Uterus (tissue), 2 donors: ENCODE results near the gene KLF15.

Experiments used
- POLR2A ChIP-seq, 2 donors: fragments of 450-650 bp; IDR thresholded peaks; one replicate each; pipeline ENCODE4 v1.6.1; 2016; ENCODE audit warnings: antibody characterized with exemption in 2 of 2, mild to moderate bottlenecking in 1 of 2, moderate library complexity in 1 of 2
- TF ChIP-seq, protein P1 (sequence below), 4 experiments: fragments of 200-600 bp in 2 of 4; fragments of 450-650 bp in 2 of 4; sonication (generic) in 2 of 4; IDR thresholded peaks; one replicate each; pipeline ENCODE4 v1.5.1; 2016 to 2019; ENCODE audit warnings: antibody characterized with exemption in 4 of 4, mild to moderate bottlenecking in 2 of 4, moderate library complexity in 1 of 4

DNA sequence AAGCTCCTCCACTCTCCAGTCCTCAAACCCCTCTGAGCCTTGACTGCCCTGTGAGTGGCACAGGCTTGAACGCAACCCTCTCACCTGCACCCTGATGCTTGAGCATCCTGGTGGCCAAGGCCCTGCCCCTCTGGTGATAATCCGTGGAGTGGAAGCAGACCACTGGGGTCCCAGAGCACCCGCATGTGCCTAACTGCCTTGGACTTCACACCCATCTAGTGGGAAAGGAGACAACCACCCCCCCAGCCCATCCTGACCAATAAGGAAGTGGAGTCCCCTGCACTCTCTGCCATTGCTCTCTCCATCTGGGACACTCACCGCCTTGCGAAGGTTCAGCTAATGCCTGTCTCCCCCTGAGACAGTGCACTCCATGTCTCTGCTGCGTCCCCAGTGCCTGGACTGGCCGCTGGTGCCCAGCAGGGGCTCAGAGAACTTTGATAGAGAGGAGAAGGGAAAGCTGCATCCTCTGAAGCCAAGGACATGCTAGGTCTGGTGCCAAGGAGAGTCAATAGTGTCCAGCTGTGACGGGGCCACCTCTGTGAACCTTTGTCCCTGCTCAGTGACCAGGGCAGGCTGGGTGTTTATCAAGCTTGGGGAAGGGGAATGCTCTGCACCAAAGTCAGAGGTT is 3.4 kb downstream of the KLF15 start:
- TF ChIP-seq POLR2A (IDR thresholded peaks at IDR 0.05): no peak
- TF ChIP-seq, protein P1, sequence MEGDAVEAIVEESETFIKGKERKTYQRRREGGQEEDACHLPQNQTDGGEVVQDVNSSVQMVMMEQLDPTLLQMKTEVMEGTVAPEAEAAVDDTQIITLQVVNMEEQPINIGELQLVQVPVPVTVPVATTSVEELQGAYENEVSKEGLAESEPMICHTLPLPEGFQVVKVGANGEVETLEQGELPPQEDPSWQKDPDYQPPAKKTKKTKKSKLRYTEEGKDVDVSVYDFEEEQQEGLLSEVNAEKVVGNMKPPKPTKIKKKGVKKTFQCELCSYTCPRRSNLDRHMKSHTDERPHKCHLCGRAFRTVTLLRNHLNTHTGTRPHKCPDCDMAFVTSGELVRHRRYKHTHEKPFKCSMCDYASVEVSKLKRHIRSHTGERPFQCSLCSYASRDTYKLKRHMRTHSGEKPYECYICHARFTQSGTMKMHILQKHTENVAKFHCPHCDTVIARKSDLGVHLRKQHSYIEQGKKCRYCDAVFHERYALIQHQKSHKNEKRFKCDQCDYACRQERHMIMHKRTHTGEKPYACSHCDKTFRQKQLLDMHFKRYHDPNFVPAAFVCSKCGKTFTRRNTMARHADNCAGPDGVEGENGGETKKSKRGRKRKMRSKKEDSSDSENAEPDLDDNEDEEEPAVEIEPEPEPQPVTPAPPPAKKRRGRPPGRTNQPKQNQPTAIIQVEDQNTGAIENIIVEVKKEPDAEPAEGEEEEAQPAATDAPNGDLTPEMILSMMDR (IDR thresholded peaks at IDR 0.05): no peak
